CD4-positive, alpha-beta T cell treated with Interferon alpha-2 for 1 hour (primary cell): ENCODE results near the gene LCN9.
"Not testable (repeated sequence)": the region's sequence is repeated elsewhere in the genome, so short reads cannot be mapped to it uniquely, and the experiment has no call there.

ENCODE experiments used
- DNase-seq, 2 donors: peaks; one replicate each; pipeline ENCODE4 v3.0.0-alpha.2; 2020 to 2022

The LCN9 gene

GRCh38 chr9:135648494-135649410, 14.4 kb upstream of the LCN9 start:
- no peak for DNase-seq

- no peak for DNase-seq
These were observed 13.6 kb upstream of the LCN9 start for GRCh38 chr9:135649508-135649907.

GRCh38 chr9:135650408-135650807, 12.7 kb upstream of the LCN9 start:
- DNase-seq, result no peak

- no peak for DNase-seq
These were observed 7.8 kb upstream of the LCN9 start for GRCh38 chr9:135655317-135655716.

GRCh38 chr9:135657416-135657815, 5.7 kb upstream of the LCN9 start:
- no peak for DNase-seq

- no peak for DNase-seq
These were observed 3.9 kb upstream of the LCN9 start for GRCh38 chr9:135659252-135659651.

- DNase-seq, result no peak
These were observed 2.7 kb upstream of the LCN9 start for GRCh38 chr9:135660407-135660806.

GRCh38 chr9:135661816-135662560, 1.1 kb upstream of the LCN9 start:
- DNase-seq, result no peak

GRCh38 chr9:135663451-135663770, 302 bp downstream of the LCN9 start:
- no peak for DNase-seq

- DNase-seq, result no peak
These were observed 748 bp downstream of the LCN9 start for GRCh38 chr9:135663857-135664256.

- DNase-seq, result no peak
These were observed 1.2 kb downstream of the LCN9 start for GRCh38 chr9:135664266-135664665.

- no peak for DNase-seq
These were observed 2.0 kb downstream of the LCN9 start for GRCh38 chr9:135664801-135665794.

- no peak for DNase-seq
These were observed 2.7 kb downstream of the LCN9 start for GRCh38 chr9:135665795-135666189.

- no peak for DNase-seq
These were observed 3.7 kb downstream of the LCN9 start for GRCh38 chr9:135666534-135667462.

- DNase-seq, result no peak
These were observed 4.4 kb downstream of the LCN9 start for GRCh38 chr9:135667463-135668001.

- DNase-seq, result not testable (repeated sequence)
These were observed 5.9 kb downstream of the LCN9 start for GRCh38 chr9:135669018-135669417.

- DNase-seq, result no peak
These were observed 6.6 kb downstream of the LCN9 start for GRCh38 chr9:135669616-135670285.

GRCh38 chr9:135670721-135671590, 7.8 kb downstream of the LCN9 start:
- DNase-seq, result no peak

GRCh38 chr9:135671591-135672041, 8.5 kb downstream of the LCN9 start:
- no peak for DNase-seq

- not testable (repeated sequence) for DNase-seq
These were observed 9.7 kb downstream of the LCN9 start for GRCh38 chr9:135672786-135673185.
